GM23338 (cell line): Measurements from ENCODE around the gene PDIK1L.

Experiments
- CREB1 ChIP-seq: fragments of 250-450 bp; sonication (Bioruptor Pico); IDR thresholded peaks from 2 replicates; pipeline ENCODE4 v1.5.0; 2020; ENCODE audit warnings: low read depth, mild to moderate bottlenecking, moderate library complexity
- EZH2 ChIP-seq: fragments of 200-600 bp; sonication (generic); IDR thresholded peaks from one replicate; pipeline ENCODE4 v1.8.0; 2017; ENCODE audit warnings: antibody characterized with exemption, mild to moderate bottlenecking, low read depth; ENCODE audit not compliant: unreplicated experiment
- EZH2phosphoT487 ChIP-seq: fragments of 200-600 bp; sonication (generic); IDR thresholded peaks from one replicate; pipeline ENCODE4 v1.8.1; 2018; ENCODE audit warnings: antibody characterized with exemption; ENCODE audit not compliant: unreplicated experiment
- NANOG ChIP-seq: IDR thresholded peaks from 2 replicates; pipeline ENCODE4 v1.6.1; 2016; ENCODE audit warnings: antibody characterized with exemption, borderline replicate concordance
- POLR2AphosphoS5 ChIP-seq: IDR thresholded peaks from 2 replicates; pipeline ENCODE4 v1.6.1; 2016; ENCODE audit warnings: antibody characterized with exemption, low read depth
- STAT1 ChIP-seq: IDR thresholded peaks from one replicate; pipeline ENCODE4 v1.6.1; 2016; ENCODE audit warnings: antibody characterized with exemption; ENCODE audit not compliant: unreplicated experiment
- ZNF114 ChIP-seq: fragments of 250-450 bp; sonication (Bioruptor Pico); IDR thresholded peaks from 2 replicates; pipeline ENCODE4 v1.5.0; 2020; ENCODE audit warnings: mild to moderate bottlenecking, moderate library complexity
- TF ChIP-seq, protein P1 (sequence below), 2 experiments: fragments of 200-600 bp in 1 of 2; sonication (generic) in 1 of 2; conservative IDR thresholded peaks; 2 replicates each; pipeline versions ENCODE4 v1.5.1 to v1.6.1; 2016 to 2017; ENCODE audit warnings: antibody characterized with exemption in 2 of 2, low read depth in 2 of 2, mild to moderate bottlenecking in 2 of 2, moderate library complexity in 1 of 2
- TF ChIP-seq, protein P2 (sequence below): IDR thresholded peaks from 2 replicates; pipeline ENCODE4 v1.6.1; 2016; ENCODE audit warnings: antibody characterized with exemption
- TF ChIP-seq, protein P3 (sequence below): IDR thresholded peaks from one replicate; pipeline ENCODE4 v1.6.1; 2018; ENCODE audit warnings: antibody characterized with exemption; ENCODE audit not compliant: unreplicated experiment
- TF ChIP-seq, protein P4 (sequence below): fragments of 250-450 bp; sonication (Bioruptor Pico); IDR thresholded peaks from 2 replicates; pipeline ENCODE4 v1.5.0; 2020; ENCODE audit warnings: mild to moderate bottlenecking, moderate library complexity

DNA sequence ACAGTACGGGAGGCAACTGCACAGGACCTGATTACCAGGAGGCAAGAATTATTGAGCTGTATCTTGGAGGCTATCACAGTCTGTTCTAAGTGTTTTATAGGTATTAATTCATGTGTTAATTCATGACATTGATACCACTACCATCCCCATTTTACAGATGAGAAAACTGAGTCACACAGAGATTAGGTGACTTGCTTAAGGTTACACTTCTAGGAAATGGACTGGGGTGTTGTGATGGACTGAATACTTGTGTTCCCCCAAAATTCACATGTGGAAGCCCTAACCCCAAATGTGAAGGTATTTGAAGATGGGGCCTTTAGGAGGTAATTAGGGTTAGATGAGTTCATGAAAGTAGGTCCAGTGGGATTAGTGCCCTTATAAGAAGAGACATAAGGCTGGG, 34.1 kb upstream of the PDIK1L start:
- TF ChIP-seq NANOG (no peak), EZH2 (no peak), STAT1 (no peak), POLR2AphosphoS5 (no peak), EZH2phosphoT487 (no peak), ZNF114 (CRISPR knock-in tag) (no peak), CREB1 (CRISPR knock-in tag) (no peak)
- TF ChIP-seq, protein P1, sequence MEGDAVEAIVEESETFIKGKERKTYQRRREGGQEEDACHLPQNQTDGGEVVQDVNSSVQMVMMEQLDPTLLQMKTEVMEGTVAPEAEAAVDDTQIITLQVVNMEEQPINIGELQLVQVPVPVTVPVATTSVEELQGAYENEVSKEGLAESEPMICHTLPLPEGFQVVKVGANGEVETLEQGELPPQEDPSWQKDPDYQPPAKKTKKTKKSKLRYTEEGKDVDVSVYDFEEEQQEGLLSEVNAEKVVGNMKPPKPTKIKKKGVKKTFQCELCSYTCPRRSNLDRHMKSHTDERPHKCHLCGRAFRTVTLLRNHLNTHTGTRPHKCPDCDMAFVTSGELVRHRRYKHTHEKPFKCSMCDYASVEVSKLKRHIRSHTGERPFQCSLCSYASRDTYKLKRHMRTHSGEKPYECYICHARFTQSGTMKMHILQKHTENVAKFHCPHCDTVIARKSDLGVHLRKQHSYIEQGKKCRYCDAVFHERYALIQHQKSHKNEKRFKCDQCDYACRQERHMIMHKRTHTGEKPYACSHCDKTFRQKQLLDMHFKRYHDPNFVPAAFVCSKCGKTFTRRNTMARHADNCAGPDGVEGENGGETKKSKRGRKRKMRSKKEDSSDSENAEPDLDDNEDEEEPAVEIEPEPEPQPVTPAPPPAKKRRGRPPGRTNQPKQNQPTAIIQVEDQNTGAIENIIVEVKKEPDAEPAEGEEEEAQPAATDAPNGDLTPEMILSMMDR (conservative IDR thresholded peaks at IDR 0.05; ENCODE audit: low read depth in 2 of 2): no peak
- TF ChIP-seq, protein P2, sequence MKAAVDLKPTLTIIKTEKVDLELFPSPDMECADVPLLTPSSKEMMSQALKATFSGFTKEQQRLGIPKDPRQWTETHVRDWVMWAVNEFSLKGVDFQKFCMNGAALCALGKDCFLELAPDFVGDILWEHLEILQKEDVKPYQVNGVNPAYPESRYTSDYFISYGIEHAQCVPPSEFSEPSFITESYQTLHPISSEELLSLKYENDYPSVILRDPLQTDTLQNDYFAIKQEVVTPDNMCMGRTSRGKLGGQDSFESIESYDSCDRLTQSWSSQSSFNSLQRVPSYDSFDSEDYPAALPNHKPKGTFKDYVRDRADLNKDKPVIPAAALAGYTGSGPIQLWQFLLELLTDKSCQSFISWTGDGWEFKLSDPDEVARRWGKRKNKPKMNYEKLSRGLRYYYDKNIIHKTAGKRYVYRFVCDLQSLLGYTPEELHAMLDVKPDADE: no peak
- TF ChIP-seq, protein P3, sequence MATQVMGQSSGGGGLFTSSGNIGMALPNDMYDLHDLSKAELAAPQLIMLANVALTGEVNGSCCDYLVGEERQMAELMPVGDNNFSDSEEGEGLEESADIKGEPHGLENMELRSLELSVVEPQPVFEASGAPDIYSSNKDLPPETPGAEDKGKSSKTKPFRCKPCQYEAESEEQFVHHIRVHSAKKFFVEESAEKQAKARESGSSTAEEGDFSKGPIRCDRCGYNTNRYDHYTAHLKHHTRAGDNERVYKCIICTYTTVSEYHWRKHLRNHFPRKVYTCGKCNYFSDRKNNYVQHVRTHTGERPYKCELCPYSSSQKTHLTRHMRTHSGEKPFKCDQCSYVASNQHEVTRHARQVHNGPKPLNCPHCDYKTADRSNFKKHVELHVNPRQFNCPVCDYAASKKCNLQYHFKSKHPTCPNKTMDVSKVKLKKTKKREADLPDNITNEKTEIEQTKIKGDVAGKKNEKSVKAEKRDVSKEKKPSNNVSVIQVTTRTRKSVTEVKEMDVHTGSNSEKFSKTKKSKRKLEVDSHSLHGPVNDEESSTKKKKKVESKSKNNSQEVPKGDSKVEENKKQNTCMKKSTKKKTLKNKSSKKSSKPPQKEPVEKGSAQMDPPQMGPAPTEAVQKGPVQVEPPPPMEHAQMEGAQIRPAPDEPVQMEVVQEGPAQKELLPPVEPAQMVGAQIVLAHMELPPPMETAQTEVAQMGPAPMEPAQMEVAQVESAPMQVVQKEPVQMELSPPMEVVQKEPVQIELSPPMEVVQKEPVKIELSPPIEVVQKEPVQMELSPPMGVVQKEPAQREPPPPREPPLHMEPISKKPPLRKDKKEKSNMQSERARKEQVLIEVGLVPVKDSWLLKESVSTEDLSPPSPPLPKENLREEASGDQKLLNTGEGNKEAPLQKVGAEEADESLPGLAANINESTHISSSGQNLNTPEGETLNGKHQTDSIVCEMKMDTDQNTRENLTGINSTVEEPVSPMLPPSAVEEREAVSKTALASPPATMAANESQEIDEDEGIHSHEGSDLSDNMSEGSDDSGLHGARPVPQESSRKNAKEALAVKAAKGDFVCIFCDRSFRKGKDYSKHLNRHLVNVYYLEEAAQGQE: no peak
- TF ChIP-seq, protein P4, sequence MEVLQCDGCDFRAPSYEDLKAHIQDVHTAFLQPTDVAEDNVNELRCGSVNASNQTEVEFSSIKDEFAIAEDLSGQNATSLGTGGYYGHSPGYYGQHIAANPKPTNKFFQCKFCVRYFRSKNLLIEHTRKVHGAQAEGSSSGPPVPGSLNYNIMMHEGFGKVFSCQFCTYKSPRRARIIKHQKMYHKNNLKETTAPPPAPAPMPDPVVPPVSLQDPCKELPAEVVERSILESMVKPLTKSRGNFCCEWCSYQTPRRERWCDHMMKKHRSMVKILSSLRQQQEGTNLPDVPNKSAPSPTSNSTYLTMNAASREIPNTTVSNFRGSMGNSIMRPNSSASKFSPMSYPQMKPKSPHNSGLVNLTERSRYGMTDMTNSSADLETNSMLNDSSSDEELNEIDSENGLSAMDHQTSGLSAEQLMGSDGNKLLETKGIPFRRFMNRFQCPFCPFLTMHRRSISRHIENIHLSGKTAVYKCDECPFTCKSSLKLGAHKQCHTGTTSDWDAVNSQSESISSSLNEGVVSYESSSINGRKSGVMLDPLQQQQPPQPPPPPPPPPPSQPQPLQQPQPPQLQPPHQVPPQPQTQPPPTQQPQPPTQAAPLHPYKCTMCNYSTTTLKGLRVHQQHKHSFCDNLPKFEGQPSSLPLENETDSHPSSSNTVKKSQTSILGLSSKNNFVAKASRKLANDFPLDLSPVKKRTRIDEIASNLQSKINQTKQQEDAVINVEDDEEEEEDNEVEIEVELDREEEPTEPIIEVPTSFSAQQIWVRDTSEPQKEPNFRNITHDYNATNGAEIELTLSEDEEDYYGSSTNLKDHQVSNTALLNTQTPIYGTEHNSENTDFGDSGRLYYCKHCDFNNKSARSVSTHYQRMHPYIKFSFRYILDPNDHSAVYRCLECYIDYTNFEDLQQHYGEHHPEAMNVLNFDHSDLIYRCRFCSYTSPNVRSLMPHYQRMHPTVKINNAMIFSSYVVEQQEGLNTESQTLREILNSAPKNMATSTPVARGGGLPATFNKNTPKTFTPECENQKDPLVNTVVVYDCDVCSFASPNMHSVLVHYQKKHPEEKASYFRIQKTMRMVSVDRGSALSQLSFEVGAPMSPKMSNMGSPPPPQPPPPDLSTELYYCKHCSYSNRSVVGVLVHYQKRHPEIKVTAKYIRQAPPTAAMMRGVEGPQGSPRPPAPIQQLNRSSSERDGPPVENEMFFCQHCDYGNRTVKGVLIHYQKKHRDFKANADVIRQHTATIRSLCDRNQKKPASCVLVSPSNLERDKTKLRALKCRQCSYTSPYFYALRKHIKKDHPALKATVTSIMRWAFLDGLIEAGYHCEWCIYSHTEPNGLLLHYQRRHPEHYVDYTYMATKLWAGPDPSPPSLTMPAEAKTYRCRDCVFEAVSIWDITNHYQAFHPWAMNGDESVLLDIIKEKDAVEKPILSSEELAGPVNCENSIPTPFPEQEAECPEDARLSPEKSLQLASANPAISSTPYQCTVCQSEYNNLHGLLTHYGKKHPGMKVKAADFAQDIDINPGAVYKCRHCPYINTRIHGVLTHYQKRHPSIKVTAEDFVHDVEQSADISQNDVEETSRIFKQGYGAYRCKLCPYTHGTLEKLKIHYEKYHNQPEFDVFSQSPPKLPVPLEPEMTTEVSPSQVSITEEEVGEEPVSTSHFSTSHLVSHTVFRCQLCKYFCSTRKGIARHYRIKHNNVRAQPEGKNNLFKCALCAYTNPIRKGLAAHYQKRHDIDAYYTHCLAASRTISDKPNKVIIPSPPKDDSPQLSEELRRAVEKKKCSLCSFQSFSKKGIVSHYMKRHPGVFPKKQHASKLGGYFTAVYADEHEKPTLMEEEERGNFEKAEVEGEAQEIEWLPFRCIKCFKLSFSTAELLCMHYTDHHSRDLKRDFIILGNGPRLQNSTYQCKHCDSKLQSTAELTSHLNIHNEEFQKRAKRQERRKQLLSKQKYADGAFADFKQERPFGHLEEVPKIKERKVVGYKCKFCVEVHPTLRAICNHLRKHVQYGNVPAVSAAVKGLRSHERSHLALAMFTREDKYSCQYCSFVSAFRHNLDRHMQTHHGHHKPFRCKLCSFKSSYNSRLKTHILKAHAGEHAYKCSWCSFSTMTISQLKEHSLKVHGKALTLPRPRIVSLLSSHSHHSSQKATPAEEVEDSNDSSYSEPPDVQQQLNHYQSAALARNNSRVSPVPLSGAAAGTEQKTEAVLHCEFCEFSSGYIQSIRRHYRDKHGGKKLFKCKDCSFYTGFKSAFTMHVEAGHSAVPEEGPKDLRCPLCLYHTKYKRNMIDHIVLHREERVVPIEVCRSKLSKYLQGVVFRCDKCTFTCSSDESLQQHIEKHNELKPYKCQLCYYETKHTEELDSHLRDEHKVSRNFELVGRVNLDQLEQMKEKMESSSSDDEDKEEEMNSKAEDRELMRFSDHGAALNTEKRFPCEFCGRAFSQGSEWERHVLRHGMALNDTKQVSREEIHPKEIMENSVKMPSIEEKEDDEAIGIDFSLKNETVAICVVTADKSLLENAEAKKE (CRISPR knock-in tag): no peak
